GM18520 (cell line): ENCODE results near the gene AARS1.
A peak's percentile ranks its signal among the peaks of the same experiment; 100 is the strongest.
"Not testable (repeated sequence)": the region's sequence is repeated elsewhere in the genome, so short reads cannot be mapped to it uniquely, and the experiment has no call there.

Experiments used
- ATAC-seq: cut with Tn5 transposase; IDR thresholded peaks from one replicate; pipeline ENCODE4 v1.9.1; 2021; ENCODE audit not compliant: unreplicated experiment

The AARS1 gene

GRCh38 chr16:70276392-70276791 lies 12.9 kb downstream of the AARS1 start:
- ATAC-seq = no peak

DNA sequence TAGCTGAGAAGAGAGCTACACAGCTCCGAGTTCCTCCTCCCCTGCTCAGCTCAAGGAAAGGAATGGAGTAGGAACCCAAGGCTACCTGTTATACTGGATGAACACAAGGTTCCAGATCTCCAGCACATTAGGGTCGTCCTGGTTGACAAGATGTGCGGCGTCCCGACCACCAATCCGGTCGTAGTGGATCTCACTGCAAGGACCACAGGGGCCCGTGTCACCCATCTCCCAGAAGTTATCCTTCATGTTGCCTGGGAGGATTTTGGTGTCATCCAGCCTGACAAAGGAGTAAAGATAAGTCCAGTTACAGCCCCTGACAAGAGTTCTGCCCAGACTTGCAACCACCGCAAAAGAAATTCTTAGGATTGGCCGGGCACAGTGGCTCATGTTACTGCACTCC lies 17.6 kb downstream of the AARS1 start:
- no peak for ATAC-seq

DNA sequence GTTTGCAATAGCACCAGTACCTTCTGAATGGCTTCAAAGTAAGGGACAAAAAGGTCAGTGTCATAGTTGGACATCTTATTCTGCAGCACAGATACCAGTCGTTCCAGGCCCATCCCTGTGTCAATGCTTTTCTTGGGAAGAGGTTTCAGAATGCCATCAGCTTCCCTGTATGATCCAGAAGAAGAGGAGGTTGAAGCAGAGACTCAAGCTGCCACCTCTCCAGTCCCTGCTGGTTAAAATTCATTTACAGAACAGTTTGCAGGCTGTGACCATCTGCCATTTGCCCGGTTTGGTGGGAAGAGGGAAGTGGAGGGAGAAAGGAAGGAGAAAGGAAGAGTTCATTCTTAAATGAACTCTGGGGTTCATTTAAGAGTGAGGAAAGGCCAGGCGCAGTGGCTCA lies 19.1 kb downstream of the AARS1 start:
- ATAC-seq = no peak

- ATAC-seq = no peak
These were observed 19.8 kb downstream of the AARS1 start for GRCh38 chr16:70269471-70269870.

- not testable (repeated sequence) for ATAC-seq
These were observed 21.4 kb downstream of the AARS1 start for GRCh38 chr16:70267922-70268321.

DNA sequence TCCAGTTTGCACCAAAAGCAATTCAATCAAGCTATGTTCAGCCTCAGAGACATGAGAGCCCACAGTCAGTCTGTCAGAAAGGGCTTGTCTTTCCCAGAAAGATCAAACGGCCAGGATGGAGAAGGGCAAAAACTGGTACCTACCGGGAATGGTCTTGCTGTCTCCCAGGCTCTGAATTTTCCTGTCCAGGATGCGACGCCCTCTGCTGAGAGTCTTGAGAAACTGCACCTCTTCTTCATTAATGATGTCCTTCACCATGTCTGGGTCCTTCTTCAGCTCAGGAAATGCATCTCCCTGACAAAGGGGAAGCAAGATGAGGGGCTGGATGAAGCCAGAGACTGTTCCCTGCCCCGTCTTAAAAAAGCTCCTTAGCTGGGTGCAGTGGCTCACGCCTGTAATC lies 21.8 kb downstream of the AARS1 start:
- ATAC-seq = no peak

DNA sequence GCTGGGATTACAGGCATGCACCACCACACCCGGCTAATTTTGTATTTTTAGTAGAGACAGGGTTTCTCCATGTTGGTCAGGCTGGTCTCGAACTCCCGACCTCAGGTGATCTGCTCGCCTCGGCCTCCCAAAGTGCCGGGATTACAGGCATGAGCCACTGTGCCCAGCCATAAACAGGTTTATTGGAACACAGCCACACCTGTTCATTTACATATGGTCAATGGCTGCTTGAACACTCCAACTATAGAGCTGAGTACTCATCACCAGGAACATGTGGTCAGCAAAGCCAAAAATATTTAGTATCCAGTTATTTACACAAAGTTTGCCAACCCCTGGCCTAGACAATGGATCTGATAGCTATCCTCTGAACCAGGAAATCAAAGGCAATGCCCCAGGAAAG lies 29.4 kb downstream of the AARS1 start:
- not testable (repeated sequence) for ATAC-seq

DNA sequence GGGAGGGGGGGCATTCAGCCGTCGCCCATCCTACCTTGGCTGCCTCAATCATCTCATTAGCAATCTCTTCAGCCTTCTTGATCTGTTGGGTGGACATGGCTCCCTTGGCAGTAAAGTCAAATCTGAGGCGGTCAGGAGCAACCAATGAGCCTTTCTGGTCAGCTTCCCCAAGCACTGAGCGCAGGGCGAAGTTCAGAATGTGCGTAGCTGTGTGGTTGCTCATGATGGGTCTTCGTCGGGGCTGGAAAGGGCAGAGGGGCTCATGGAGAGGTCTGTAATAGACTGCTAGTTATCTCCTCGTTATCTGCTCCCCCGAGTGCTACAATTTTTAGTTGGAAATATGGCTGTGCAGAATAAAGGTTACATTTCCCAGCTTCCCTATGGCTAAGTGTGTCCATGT lies 30.4 kb downstream of the AARS1 start:
- ATAC-seq = no peak

GRCh38 chr16:70258065-70258464 lies 31.2 kb downstream of the AARS1 start:
- ATAC-seq = no peak

- no peak for ATAC-seq
These were observed 31.9 kb downstream of the AARS1 start for GRCh38 chr16:70257391-70257790.

- ATAC-seq = no peak
These were observed 33.7 kb downstream of the AARS1 start for GRCh38 chr16:70255574-70255973.

DNA sequence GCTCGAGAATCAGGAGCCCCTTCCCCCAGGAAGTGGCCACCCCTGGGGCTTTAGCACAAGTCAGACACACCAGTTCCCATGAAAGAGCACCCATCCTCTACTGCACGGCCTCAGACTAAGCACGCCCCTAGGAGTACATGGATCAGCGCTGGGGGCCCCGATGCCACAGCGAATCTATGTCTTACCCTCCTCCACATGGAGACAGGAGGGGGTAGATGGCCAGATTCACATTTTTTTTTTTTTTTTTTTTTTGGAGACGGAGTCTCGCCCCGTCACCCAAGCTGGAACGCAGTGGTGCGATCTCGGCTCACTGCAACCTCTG lies 34.4 kb downstream of the AARS1 start:
- no peak for ATAC-seq

DNA sequence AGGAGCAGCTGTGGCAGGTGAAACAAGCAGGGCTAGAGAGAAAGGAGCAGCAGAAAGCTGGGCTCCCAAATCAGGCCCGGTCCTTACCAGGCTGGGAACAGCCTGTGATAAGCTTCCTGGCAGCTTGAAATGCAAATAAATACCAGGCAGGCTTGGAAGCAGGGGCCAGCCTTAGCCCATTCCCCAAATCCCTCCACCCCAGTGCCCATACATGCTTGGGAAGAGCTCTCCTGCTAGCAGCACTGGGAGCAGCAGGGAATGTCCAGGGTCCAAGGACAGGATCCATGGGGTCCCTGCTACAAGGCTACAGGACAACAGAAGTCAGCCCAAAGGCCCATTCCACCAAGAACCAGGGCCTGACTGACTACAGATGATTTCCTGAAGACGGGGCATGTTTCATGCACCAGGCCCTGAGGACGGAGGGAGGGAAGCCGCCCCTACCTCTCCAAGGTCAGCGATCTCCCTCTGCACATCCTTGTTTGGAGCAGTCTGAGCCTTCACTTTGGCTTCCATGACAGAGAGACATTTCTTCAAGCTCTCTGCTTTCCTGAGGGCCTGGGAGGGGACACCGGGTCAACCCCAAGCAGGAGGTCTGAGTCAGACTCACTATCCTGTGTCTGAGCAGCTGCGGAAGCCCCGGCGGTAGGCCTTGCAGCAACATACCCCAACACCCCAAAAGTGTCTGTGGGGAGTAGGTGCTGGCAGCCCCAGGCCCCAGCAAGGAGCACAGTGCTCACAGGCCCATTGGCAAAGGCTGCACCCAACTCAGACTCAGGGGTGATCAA lies 34.9 kb downstream of the AARS1 start:
- no peak for ATAC-seq

DNA sequence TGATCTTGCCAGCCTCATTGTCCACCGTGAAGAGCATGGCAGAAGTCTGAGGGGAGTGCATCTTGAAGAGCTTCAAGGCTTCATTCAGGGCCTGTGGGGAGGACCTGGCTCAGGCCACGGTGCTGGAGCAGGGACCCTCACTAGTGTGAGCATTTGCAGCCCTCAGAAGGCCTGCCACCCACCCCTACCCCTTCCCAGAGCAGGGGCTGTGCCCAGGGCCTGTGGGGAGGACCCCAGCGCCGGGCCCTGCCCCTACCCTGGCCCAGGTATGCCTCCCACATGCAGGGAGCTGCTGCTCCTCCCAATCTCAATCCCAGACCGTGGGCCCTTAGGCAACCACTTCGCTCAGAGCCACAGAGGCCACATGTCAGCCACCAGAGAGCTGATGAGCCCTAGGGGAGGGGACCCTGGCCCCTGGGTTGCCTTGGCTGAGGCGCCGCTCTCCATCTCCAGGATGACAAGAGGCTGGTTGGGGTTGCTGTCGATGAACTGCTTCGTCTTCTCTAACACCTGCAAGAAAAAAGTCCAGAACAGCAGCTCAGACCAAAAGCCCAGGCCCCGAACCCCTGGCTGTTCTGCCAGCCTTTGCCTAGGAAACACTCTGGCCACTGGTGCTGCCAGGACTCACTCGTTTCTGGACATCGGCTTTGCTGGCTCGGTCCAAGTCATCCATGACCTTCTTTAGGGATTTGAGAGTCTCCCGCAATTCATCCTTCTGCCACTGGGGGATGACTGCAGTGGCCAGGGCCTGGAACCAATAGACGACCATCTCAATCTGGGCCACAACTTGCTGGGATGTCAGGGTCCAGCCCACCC lies 35.8 kb downstream of the AARS1 start:
- no peak for ATAC-seq

- ATAC-seq = no peak
These were observed 36.8 kb downstream of the AARS1 start for GRCh38 chr16:70252355-70252988.

DNA sequence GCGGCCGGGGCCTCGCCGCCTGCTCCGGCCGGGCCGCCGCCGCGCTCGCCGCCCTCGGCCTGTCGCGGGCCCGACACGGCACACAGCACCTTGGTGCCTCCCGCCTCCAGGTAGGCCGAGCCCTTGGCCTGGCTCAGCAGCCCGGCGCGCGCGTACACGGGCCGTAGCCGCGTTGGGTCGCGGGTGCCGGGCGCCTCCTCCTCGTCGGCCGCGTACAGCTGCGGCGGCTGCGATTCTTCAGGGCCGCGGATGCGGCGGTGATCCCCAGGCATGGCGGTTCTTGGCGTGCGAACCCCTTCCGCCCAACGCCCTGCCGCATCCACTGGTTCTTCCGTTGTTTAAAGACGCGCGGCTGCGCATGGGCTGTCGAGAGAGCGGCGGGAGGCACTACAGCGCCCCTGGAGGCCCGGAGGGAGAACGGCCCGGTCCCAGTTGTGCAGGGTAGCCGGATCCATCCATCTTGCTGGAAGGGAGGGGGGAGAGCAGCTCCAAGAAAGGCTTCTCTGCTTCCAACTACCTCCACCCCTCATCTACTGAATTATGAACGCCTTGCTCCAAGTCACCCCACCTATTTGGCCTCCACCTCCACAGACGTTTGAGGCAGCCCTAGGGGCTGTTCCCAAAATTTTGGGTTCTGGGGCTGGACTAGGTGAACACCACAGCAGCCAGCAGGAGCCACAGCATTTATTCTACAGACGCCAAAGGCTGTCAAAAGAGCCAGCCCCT lies 37.5 kb downstream of the AARS1 start, which contains the start of gene EXOSC6:
Gene EXOSC6, minus strand, starts transcription at position 312 of the 726 bp plus-strand sequence. Its CDS starts 40 bp downstream, at position 272.
- ATAC-seq = peak; percentile 63

- peak; percentile 29 for ATAC-seq
These were observed 38.3 kb downstream of the AARS1 start for GRCh38 chr16:70250748-70251628.

DNA sequence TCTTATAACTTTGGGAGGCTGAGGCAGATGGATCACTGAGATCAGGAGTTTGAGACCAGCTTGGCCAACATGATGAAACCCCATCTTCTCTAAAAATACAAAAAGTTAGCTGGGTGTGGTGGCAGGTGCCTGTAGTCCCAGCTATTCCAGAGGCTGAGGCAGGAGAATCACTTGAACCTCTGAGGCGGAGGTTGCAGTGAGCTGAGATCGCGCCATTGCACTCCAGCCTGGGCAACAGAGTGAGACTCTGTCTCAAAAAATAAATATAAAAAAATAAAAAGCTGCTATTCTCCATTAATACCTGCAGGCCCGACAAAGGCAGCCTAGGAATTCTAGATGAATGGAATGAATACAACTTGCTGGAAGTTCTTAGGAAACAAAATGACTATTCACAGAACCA lies 39.6 kb downstream of the AARS1 start:
- ATAC-seq = not testable (repeated sequence)

DNA sequence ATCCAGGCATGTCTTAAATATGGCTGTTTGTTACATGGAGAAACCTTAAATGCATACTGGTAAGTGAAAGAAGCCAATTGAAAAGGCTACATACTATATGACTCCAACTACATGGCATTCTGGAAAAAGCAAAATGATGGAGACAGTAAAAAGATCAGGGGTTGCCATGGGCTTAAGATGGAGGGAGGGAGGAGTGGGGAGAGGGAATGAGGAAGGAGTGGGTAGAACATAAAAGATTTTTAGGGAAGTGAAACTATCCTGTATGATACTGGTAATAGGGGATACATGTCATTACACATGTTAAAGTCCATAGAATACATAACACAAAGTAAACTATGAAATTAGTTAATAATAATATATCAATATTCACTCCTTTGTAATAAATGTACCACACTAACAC lies 50.5 kb downstream of the AARS1 start:
- ATAC-seq = not testable (repeated sequence)

DNA sequence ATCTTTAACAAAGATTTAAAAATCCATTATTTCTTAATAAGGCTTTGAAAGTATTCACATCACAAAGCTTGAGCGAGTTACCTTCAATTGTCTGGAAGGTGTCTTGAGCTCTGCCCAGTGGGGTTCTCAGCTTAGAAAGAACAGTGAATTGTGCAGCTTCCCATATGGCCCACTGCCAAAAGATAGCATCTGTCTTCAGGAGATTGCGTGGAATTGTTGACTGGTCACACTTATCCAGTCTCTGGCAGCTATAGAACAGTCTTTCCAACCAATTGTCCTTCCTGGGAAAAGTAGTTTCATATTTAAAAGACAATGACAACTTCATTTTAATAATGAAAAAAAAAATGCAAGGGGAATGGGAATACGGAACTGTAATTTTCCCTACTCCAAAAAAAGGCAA lies 57.5 kb downstream of the AARS1 start:
- ATAC-seq = not testable (repeated sequence)
